Mucosa of descending colon (tissue), 3 donors: ENCODE data around the gene HLA-DOA. TPM values are rescaled to one million over a fixed set of nuclear protein-coding genes. Genes with fewer than 3 reads are reported as not detected.

ENCODE experiments used
- ATAC-seq: fragments of 200-7000 bp; cut with Tn5 transposase; one replicate; pipeline ENCODE4 v1.9.1; 2020; ENCODE audit warnings: mild to moderate bottlenecking, moderate library complexity
- DNase-seq, 3 donors: peaks; one replicate each; pipeline ENCODE4 v3.0.0-alpha.2; 2020
- H3K36me3 ChIP-seq: fragments of 200-600 bp; one replicate; pipeline ENCODE4 v1.8.0; 2021; ENCODE audit warnings: low read depth, mild to moderate bottlenecking
- H3K4me1 ChIP-seq: fragments of 200-600 bp; one replicate; pipeline ENCODE4 v1.8.0; 2021; ENCODE audit warnings: low read depth, mild to moderate bottlenecking
- H3K4me3 ChIP-seq: fragments of 200-600 bp; one replicate; pipeline ENCODE4 v1.8.0; 2021; ENCODE audit warnings: mild to moderate bottlenecking
- H3K9me3 ChIP-seq: fragments of 200-600 bp; one replicate; pipeline ENCODE4 v1.8.0; 2021; ENCODE audit warnings: mild to moderate bottlenecking
- CTCF ChIP-seq: fragments of 200-600 bp; IDR thresholded peaks from one replicate; pipeline ENCODE4 v1.8.0; 2022; ENCODE audit warnings: antibody characterized with exemption, mild to moderate bottlenecking
- intact Hi-C, 2 donors: fragments of 100-400 bp; cut with DNase I in 1 of 2; cut with micrococcal nuclease in 1 of 2; formaldehyde crosslinking; loops; one replicate each; pipeline versions ENCODE4 v1.11.0 to v1.11.1; 2022; cut with DNase I, micrococcal nuclease
- total RNA-seq, 3 donors: library from RNA; stranded (reverse); fragmentation: NEBNext Ultra II Directional in 2 of 3; extraction: Animal tissue kit (Norgen Biotek cat#: 25700) in 2 of 3; gene quantifications; one replicate each; pipeline versions ENCODE4 v1.2.1 to v1.2.4, GENCODE V29; 2021 to 2023
- donor health status: DM: no; HTN: no; CAD: no; lungs with moderate emphysema.
- donor health status: DM: no; HTN: no; CAD: no.
- donor health status: DM: no; HTN: yes; CAD: no.

Gene HLA-DOA
- total RNA-seq, 3 donors from 2014 or later: 1.8 to 4.0 (median 3.2) TPM

- DNase-seq (peak; percentile 78 to 84 (median 79)), ATAC-seq (peak; percentile 42)
- Histone ChIP-seq H3K4me1 (peaks cover 16% of the 10 kb centered on the region), H3K36me3 (no peaks in the 10 kb centered on the region), H3K9me3 (no peaks in the 10 kb centered on the region), H3K4me3 (peak overlapping the region; percentile 66)
- intact Hi-C loops: no loop called here
- TF ChIP-seq CTCF: no peak
These were observed 40.3 kb downstream of the HLA-DOA start for GRCh38 chr6:32968867-32969684.

- Histone ChIP-seq H3K9me3 (no peaks in the 10 kb centered on the region), H3K4me1 (peaks cover 16% of the 10 kb centered on the region), H3K36me3 (no peaks in the 10 kb centered on the region), H3K4me3 (peak within 1 kb of the TSS; percentile 66)
- ATAC-seq: peak; percentile 67
- no peak for TF ChIP-seq CTCF
- DNase-seq: peak; percentile 94 to 99 (median 98)
- intact Hi-C loops: no loop called here
These were observed 41.1 kb downstream of the HLA-DOA start, which contains the start of gene BRD2 for GRCh38 chr6:32968093-32968866. Gene BRD2 (plus strand): TSS chr6:32968594. CDS start chr6:32972899, 4,305 bp downstream.

GRCh38 chr6:32967151-32968091, 42.0 kb downstream of the HLA-DOA start:
- no peaks in the 10 kb centered on the region for H3K9me3 ChIP-seq
- DNase-seq: no peak
- intact Hi-C loops: no loop called here
- ATAC-seq: no peak
- peak; percentile 44 for TF ChIP-seq CTCF
- peak overlapping the region; percentile 66 for H3K4me3 ChIP-seq
- peaks cover 16% of the 10 kb centered on the region for H3K4me1 ChIP-seq
- no peaks in the 10 kb centered on the region for H3K36me3 ChIP-seq

GRCh38 chr6:32964776-32965175, 44.6 kb downstream of the HLA-DOA start:
- H3K4me3 ChIP-seq: no peak overlapping the region
- H3K9me3 ChIP-seq: no peaks in the 10 kb centered on the region
- DNase-seq: no peak
- intact Hi-C loops: no loop called here
- TF ChIP-seq CTCF: no peak
- peaks cover 16% of the 10 kb centered on the region for H3K4me1 ChIP-seq
- ATAC-seq: no peak
- no peaks in the 10 kb centered on the region for H3K36me3 ChIP-seq

GRCh38 chr6:32963866-32964265, 45.5 kb downstream of the HLA-DOA start:
- Histone ChIP-seq H3K4me1 (peaks cover 16% of the 10 kb centered on the region), H3K4me3 (no peak overlapping the region), H3K9me3 (no peaks in the 10 kb centered on the region), H3K36me3 (no peaks in the 10 kb centered on the region)
- intact Hi-C loops: no loop called here
- DNase-seq (no peak), ATAC-seq (no peak)
- no peak for TF ChIP-seq CTCF
